NT2/D1 (cell line): ENCODE data around the gene WDHD1.

Experiments used
- SUZ12 ChIP-seq: IDR thresholded peaks from 2 replicates; pipeline ENCODE4 v1.6.1; 2011; ENCODE audit not compliant: insufficient read length, insufficient read depth; ENCODE audit errors: extremely low read depth
- YY1 ChIP-seq: IDR thresholded peaks from 2 replicates; pipeline ENCODE4 v1.6.1; 2011; ENCODE audit not compliant: insufficient read length, insufficient read depth

GRCh38 chr14:54918427-54918826 is 108.5 kb downstream of the WDHD1 start:
- TF ChIP-seq YY1 (no peak), SUZ12 (no peak)
